Liver (tissue), 9 donors: Measurements from ENCODE around the gene TAF1C. TPM values are rescaled to one million over a fixed set of nuclear protein-coding genes. Genes with fewer than 3 reads are reported as not detected.

Experiments
- DNase-seq: peaks from one replicate; pipeline ENCODE4 v3.0.0-alpha.2; 2017; ENCODE audit warnings: low spot score
- H3K27ac ChIP-seq, 2 donors: one replicate each; pipeline ENCODE4 v1.7.0; 2013; ENCODE audit warnings: inconsistent platforms in 2 of 2, low read length in 2 of 2, control low read depth in 1 of 2, low read depth in 1 of 2, mild to moderate bottlenecking in 1 of 2
- H3K27me3 ChIP-seq, 4 donors: one replicate each; pipeline versions ENCODE4 v1.6.1 to v1.7.0; 2013; ENCODE audit warnings: low read length in 3 of 4, inconsistent platforms in 1 of 4, mild to moderate bottlenecking in 1 of 4, moderate library complexity in 1 of 4; ENCODE audit not compliant: control insufficient read depth in 4 of 4, insufficient read depth in 4 of 4
- H3K36me3 ChIP-seq, 4 donors: one replicate each; pipeline versions ENCODE4 v1.6.1 to v1.7.0; 2013; ENCODE audit warnings: low read length in 3 of 4, mild to moderate bottlenecking in 3 of 4, low read depth in 1 of 4, moderate library complexity in 1 of 4; ENCODE audit not compliant: control insufficient read depth in 4 of 4, insufficient read depth in 3 of 4
- H3K4me1 ChIP-seq, 4 donors: one replicate each; pipeline versions ENCODE4 v1.6.1 to v1.7.0; 2013; ENCODE audit warnings: low read length in 3 of 4, mild to moderate bottlenecking in 3 of 4, moderate library complexity in 1 of 4; ENCODE audit not compliant: control insufficient read depth in 4 of 4, insufficient read depth in 4 of 4
- H3K4me3 ChIP-seq, 3 donors: one replicate each; pipeline versions ENCODE4 v1.6.1 to v1.7.0; 2013; ENCODE audit warnings: low read length in 3 of 3, control low read depth in 1 of 3, low read depth in 1 of 3, mild to moderate bottlenecking in 1 of 3
- H3K9ac ChIP-seq, 2 donors: one replicate each; pipeline ENCODE4 v1.7.0; 2013; ENCODE audit warnings: low read length in 2 of 2, mild to moderate bottlenecking in 2 of 2, moderate library complexity in 2 of 2, control low read depth in 1 of 2, low read depth in 1 of 2
- H3K9me3 ChIP-seq, 4 donors: one replicate each; pipeline versions ENCODE4 v1.6.1 to v1.7.0; 2013; ENCODE audit warnings: low read length in 3 of 4; ENCODE audit not compliant: control insufficient read depth in 4 of 4
- ATF3 ChIP-seq: IDR thresholded peaks from 2 replicates; pipeline ENCODE4 v1.6.1; 2016; ENCODE audit warnings: antibody characterized with exemption
- CTCF ChIP-seq: fragments of 150-350 bp; IDR thresholded peaks from 2 replicates; pipeline ENCODE4 v1.5.1; 2017; ENCODE audit warnings: improper control_type of control experiment, low read depth, low read length; ENCODE audit not compliant: missing input control
- EGR1 ChIP-seq, 2 donors: IDR thresholded peaks; 2 replicates each; pipeline ENCODE4 v1.6.1; 2016 to 2018; ENCODE audit warnings: antibody characterized with exemption in 2 of 2, low read depth in 2 of 2
- FOXA1 ChIP-seq: IDR thresholded peaks from 2 replicates; pipeline ENCODE4 v1.6.1; 2016; ENCODE audit warnings: antibody characterized with exemption
- FOXA2 ChIP-seq: IDR thresholded peaks from 2 replicates; pipeline ENCODE4 v1.6.1; 2016; ENCODE audit warnings: antibody characterized with exemption
- GABPA ChIP-seq, 2 donors: IDR thresholded peaks in 1 of 2; conservative IDR thresholded peaks in 1 of 2; 2 replicates each; pipeline ENCODE4 v1.6.1; 2016; ENCODE audit warnings: antibody characterized with exemption in 2 of 2, mild to moderate bottlenecking in 1 of 2, moderate library complexity in 1 of 2
- HNF4A ChIP-seq, 2 donors: conservative IDR thresholded peaks; 2 replicates each; pipeline ENCODE4 v1.6.1; 2016; ENCODE audit warnings: antibody characterized with exemption in 2 of 2, mild to moderate bottlenecking in 2 of 2
- HNF4G ChIP-seq: IDR thresholded peaks from 2 replicates; pipeline ENCODE4 v1.6.1; 2016; ENCODE audit warnings: antibody characterized with exemption
- JUND ChIP-seq, 2 donors: IDR thresholded peaks; 2 replicates each; pipeline ENCODE4 v1.6.1; 2016; ENCODE audit warnings: antibody characterized with exemption in 2 of 2
- MAX ChIP-seq: IDR thresholded peaks from 2 replicates; pipeline ENCODE4 v1.6.1; 2016; ENCODE audit warnings: antibody characterized with exemption
- NR2F2 ChIP-seq: IDR thresholded peaks from 2 replicates; pipeline ENCODE4 v1.6.1; 2016; ENCODE audit warnings: antibody characterized with exemption
- RAD21 ChIP-seq, 2 donors: IDR thresholded peaks; 2 replicates each; pipeline ENCODE4 v1.6.1; 2016; ENCODE audit warnings: antibody characterized with exemption in 2 of 2, mild to moderate bottlenecking in 2 of 2
- REST ChIP-seq: IDR thresholded peaks from 2 replicates; pipeline ENCODE4 v1.6.1; 2016; ENCODE audit warnings: antibody characterized with exemption, mild to moderate bottlenecking
- SP1 ChIP-seq: IDR thresholded peaks from 2 replicates; pipeline ENCODE4 v1.6.1; 2018; ENCODE audit warnings: antibody characterized with exemption, mild to moderate bottlenecking
- TAF1 ChIP-seq: conservative IDR thresholded peaks from 2 replicates; pipeline ENCODE4 v1.6.1; 2016; ENCODE audit warnings: antibody characterized with exemption, mild to moderate bottlenecking
- YY1 ChIP-seq: IDR thresholded peaks from 2 replicates; pipeline ENCODE4 v1.6.1; 2016; ENCODE audit warnings: antibody characterized with exemption, mild to moderate bottlenecking
- ZBTB33 ChIP-seq: IDR thresholded peaks from 2 replicates; pipeline ENCODE4 v1.6.1; 2016; ENCODE audit warnings: antibody characterized with exemption
- WGBS: extraction: QIAGEN DNeasy Blood & Tissue Kit; methylation state at CpG from one replicate; pipeline ENCODE4 v1.1.7; 2013; 5-methylcytosine and 5-hydroxymethylcytosine counted together
- polyA plus RNA-seq, 2 donors: library from polyadenylated mRNA; stranded (reverse) in 1 of 2; unstranded in 1 of 2; fragments of 200-250 nt in 1 of 2; fragments of >200 nt in 1 of 2; fragmentation: Nextera tagmentation in 1 of 2; extraction: Ambion mirVana in 1 of 2; gene quantifications; one replicate each; pipeline versions ENCODE4 v1.2.1 to v1.2.3, GENCODE V29; 2013 to 2015
- total RNA-seq, 2 donors: library from RNA; depleted of rRNA; stranded (reverse); fragments of >200 nt; gene quantifications; one replicate each; pipeline ENCODE4 v1.2.3, GENCODE V29; 2014
- donor health status: healthy.
- donor health status: healthy.
- donor health status: healthy.
- donor health status: healthy.
- donor health status: healthy.

The TAF1C gene
- total and polyA plus RNA-seq, 4 donors = 10.2 to 34.5 (median 11.3) TPM

GRCh38 chr16:84227548-84227947 is 40.7 kb upstream of the TAF1C start:
- H3K9me3 ChIP-seq = no peaks in the 10 kb centered on the region

GRCh38 chr16:84226026-84226425 is 39.2 kb upstream of the TAF1C start:
- H3K27me3 ChIP-seq = peaks cover 0 to 3% (median 0%) of the 10 kb centered on the region in 4 donors
- TF ChIP-seq GABPA (IDR thresholded peaks at IDR 0.05 in 1 of 2, conservative IDR thresholded peaks at IDR 0.05 in 1 of 2) = no peak
- TF ChIP-seq NR2F2 = no peak
- no peak for TF ChIP-seq HNF4G
- no peak for TF ChIP-seq REST
- no peak for TF ChIP-seq RAD21 (IDR thresholded peaks at IDR 0.05)
- no peak for TF ChIP-seq ZBTB33
- TF ChIP-seq HNF4A (conservative IDR thresholded peaks at IDR 0.05) = no peak
- no peak for TF ChIP-seq JUND (IDR thresholded peaks at IDR 0.05)
- no peak for TF ChIP-seq FOXA2
- TF ChIP-seq SP1 = no peak
- no peak for TF ChIP-seq YY1
- TF ChIP-seq FOXA1 = no peak
- TF ChIP-seq ATF3 = no peak
- TF ChIP-seq EGR1 (IDR thresholded peaks at IDR 0.05; ENCODE audit: low read depth in 2 of 2) = no peak
- TF ChIP-seq TAF1 = no peak

More at GRCh38 chr16:84227548-84227947, 40.7 kb upstream of the TAF1C start:
- no peak overlapping the region for H3K27ac ChIP-seq
- H3K27me3 ChIP-seq = peaks cover 0 to 3% (median 0%) of the 10 kb centered on the region in 4 donors
- no peak overlapping the region for H3K4me3 ChIP-seq
- H3K9ac ChIP-seq = no peak overlapping the region
- 84% methylated on average over 6 of the region's 6 CpGs for WGBS
- no peaks in the 10 kb centered on the region for H3K36me3 ChIP-seq
- no peak for TF ChIP-seq ZBTB33
- TF ChIP-seq HNF4G = no peak
- no peak for TF ChIP-seq CTCF
- TF ChIP-seq NR2F2 = no peak
- no peak for TF ChIP-seq EGR1 (IDR thresholded peaks at IDR 0.05; ENCODE audit: low read depth in 2 of 2)
- TF ChIP-seq MAX = no peak
- no peak for TF ChIP-seq SP1
- no peak for TF ChIP-seq FOXA2
- no peak for TF ChIP-seq JUND (IDR thresholded peaks at IDR 0.05)
- H3K4me1 ChIP-seq = no peaks in the 10 kb centered on the region
- no peak for DNase-seq

More at GRCh38 chr16:84226026-84226425, 39.2 kb upstream of the TAF1C start:
- Histone ChIP-seq H3K4me3 (no peak overlapping the region), H3K9ac (no peak overlapping the region), H3K36me3 (no peaks in the 10 kb centered on the region), H3K9me3 (no peaks in the 10 kb centered on the region), H3K27ac (no peak overlapping the region), H3K4me1 (no peaks in the 10 kb centered on the region)
- WGBS = 69% methylated on average over 8 of the region's 8 CpGs
- no peak for DNase-seq
